ENCODE measurements around the gene TMPRSS13. TPM values are rescaled to one million over a fixed set of nuclear protein-coding genes. Genes with fewer than 3 reads are reported as not detected.
A peak's percentile ranks its signal among the peaks of the same experiment; 100 is the strongest.

Gene TMPRSS13
- total and polyA plus RNA-seq, 9 of the 15 experiments (the other 6 are each of a cell fraction or from before 2014, with no cell fraction given), result 0.11 to 0.29 (median 0.15) TPM

- TF ChIP-seq ZFP30 (CRISPR knock-in tag; IDR thresholded peaks at IDR 0.05; ENCODE audit: borderline replicate concordance), result no peak
- 0 out of 2 replicates have a peak, but pooled peaks have one; percentile 30 for TF ChIP-seq MIER1 (IDR thresholded peaks at IDR 0.05; ENCODE audit: low read depth)
- TF ChIP-seq GTF2A2 (tag; IDR thresholded peaks at IDR 0.05), result no peak
- TF ChIP-seq, protein P1, sequence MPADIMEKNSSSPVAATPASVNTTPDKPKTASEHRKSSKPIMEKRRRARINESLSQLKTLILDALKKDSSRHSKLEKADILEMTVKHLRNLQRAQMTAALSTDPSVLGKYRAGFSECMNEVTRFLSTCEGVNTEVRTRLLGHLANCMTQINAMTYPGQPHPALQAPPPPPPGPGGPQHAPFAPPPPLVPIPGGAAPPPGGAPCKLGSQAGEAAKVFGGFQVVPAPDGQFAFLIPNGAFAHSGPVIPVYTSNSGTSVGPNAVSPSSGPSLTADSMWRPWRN (IDR thresholded peaks at IDR 0.05; ENCODE audit: low read depth), result 0 out of 2 replicates have a peak, but pooled peaks have one; percentile 24
- TF ChIP-seq NR4A1 (CRISPR knock-in tag; IDR thresholded peaks at IDR 0.05), result no peak
- TF ChIP-seq NR4A1 (tag; IDR thresholded peaks at IDR 0.05), result 0 out of 2 replicates have a peak, but pooled peaks have one; percentile 32
- TF ChIP-seq HSF4 (CRISPR knock-in tag; IDR thresholded peaks at IDR 0.05; ENCODE audit: borderline replicate concordance), result no peak
- 0 out of 2 replicates have a peak, but pooled peaks have one; percentile 30 for TF ChIP-seq NFE2 (IDR thresholded peaks at IDR 0.05; ENCODE audit: low read depth)
- no peak for TF ChIP-seq SAFB (IDR thresholded peaks at IDR 0.05; ENCODE audit: borderline replicate concordance, low read depth, low read length)
- TF ChIP-seq MEF2A (IDR thresholded peaks at IDR 0.05; ENCODE audit: control insufficient read depth, low read depth, low read length), result no peak
- TF ChIP-seq E4F1 (CRISPR knock-in tag; IDR thresholded peaks at IDR 0.05; ENCODE audit: borderline replicate concordance), result no peak
- no peak for TF ChIP-seq ZNF584 (CRISPR knock-in tag; IDR thresholded peaks at IDR 0.05; ENCODE audit: low read depth)
- TF ChIP-seq ZNF3 (CRISPR knock-in tag; IDR thresholded peaks at IDR 0.05), result no peak
- peak; percentile 13; the same call in 1 of the 2 replicates for TF ChIP-seq CC2D1A (IDR thresholded peaks at IDR 0.05)
- no peak for TF ChIP-seq REST (IDR thresholded peaks at IDR 0.05; ENCODE audit: borderline replicate concordance)
- no peak for TF ChIP-seq REST (CRISPR knock-in tag; IDR thresholded peaks at IDR 0.05; ENCODE audit: low read depth)
- TF ChIP-seq GTF2F1 (IDR thresholded peaks at IDR 0.05; ENCODE audit: low read depth, low read length), result no peak
These were observed 21.7 kb downstream of the TMPRSS13 start (continued) for GRCh38 chr11:117907276-117908108.

All from K562 (cell line).